ENCODE data around the gene SVBP. TPM values are rescaled to one million over a fixed set of nuclear protein-coding genes. Genes with fewer than 3 reads are reported as not detected.

SVBP gene
- total RNA-seq, 1 experiment from 2014 or later: 41.3 TPM

GRCh38 chr1:42783092-42783491 is 34.1 kb downstream of the SVBP start:
- Histone ChIP-seq H2BK5ac (ENCODE audit: insufficient read length, low read length) (no peak overlapping the region), H4K8ac (replicated peaks; ENCODE audit: insufficient read length, low read depth, low read length) (no peak overlapping the region), H3K18ac (ENCODE audit: insufficient read length, low read depth, low read length) (no peak overlapping the region), H2BK20ac (ENCODE audit: low read depth, low read length, poor library complexity, severe bottlenecking) (no peak overlapping the region), H3K4me2 (ENCODE audit: insufficient read depth, insufficient read length, low read length) (no peak overlapping the region), H3K9me3 (ENCODE audit: control insufficient read depth, low read depth, low read length) (no peaks in the 10 kb centered on the region), H3K27ac (ENCODE audit: insufficient read length, low read depth, low read length) (no peak overlapping the region), H2BK12ac (ENCODE audit: insufficient read length, low read depth, low read length) (no peak overlapping the region), H2BK120ac (ENCODE audit: low read depth, low read length, poor library complexity, severe bottlenecking) (no peak overlapping the region), H3K79me1 (ENCODE audit: insufficient read depth, low read depth, low read length, poor library complexity, severe bottlenecking) (no peaks in the 10 kb centered on the region), H3K23ac (ENCODE audit: insufficient read length, low read depth, low read length) (no peak overlapping the region), H3K27me3 (ENCODE audit: insufficient read depth, low read length) (no peaks in the 10 kb centered on the region), H3K79me2 (ENCODE audit: insufficient read depth, low read length) (no peaks in the 10 kb centered on the region), H3K9ac (ENCODE audit: extremely low read depth, insufficient read length, low read length) (no peak overlapping the region), H3K4me1 (ENCODE audit: insufficient read depth, low read length) (no peaks in the 10 kb centered on the region), H4K91ac (ENCODE audit: insufficient read length, low read depth, low read length) (no peak overlapping the region), H2AK5ac (ENCODE audit: insufficient read length, low read length) (no peak overlapping the region), H3K14ac (ENCODE audit: insufficient read depth, low read length) (no peak overlapping the region), H2AFZ (ENCODE audit: low read length) (no peak overlapping the region), H2BK15ac (ENCODE audit: low read depth, low read length) (no peak overlapping the region), H4K5ac (ENCODE audit: insufficient read length, low read depth, low read length) (no peak overlapping the region), H4K20me1 (ENCODE audit: control insufficient read depth, insufficient read depth, insufficient read length) (no peaks in the 10 kb centered on the region), H3K56ac (ENCODE audit: insufficient read length, low read depth, low read length) (no peak overlapping the region), H3K4ac (ENCODE audit: low read depth, low read length) (no peak overlapping the region), H3T11ph (ENCODE audit: low read length) (no peak overlapping the region), H3K23me2 (ENCODE audit: insufficient read length, low read depth, low read length, poor library complexity, severe bottlenecking) (no peaks in the 10 kb centered on the region)
- H3K36me3 Mint-ChIP-seq (ENCODE audit: insufficient read depth in 1 of 3, low read depth in 3 of 3): peaks cover 11 to 51% (median 39%) of the 10 kb centered on the region in 3 experiments
- H3K9me3 Mint-ChIP-seq: no peaks in the 10 kb centered on the region
- H3K4me1 Mint-ChIP-seq: peaks cover 10% of the 10 kb centered on the region in 2 experiments
- no peak for DNase-seq
- WGBS (ENCODE audit: extremely low coverage, insufficient read length, low lambda C conversion rate): no CpG with 5 or more reads among the region's 2 CpGs
- no peak for TF ChIP-seq CTCF (conservative IDR thresholded peaks at IDR 0.05)
- no peak overlapping the region for H3K27ac Mint-ChIP-seq
- H3K27me3 Mint-ChIP-seq (ENCODE audit: low read depth): no peaks in the 10 kb centered on the region; the same call in 1 of the 2 replicates
- H3K4me3 Mint-ChIP-seq: no peak overlapping the region
